Esophagus muscularis mucosa (tissue), 4 donors: Measurements from ENCODE around the gene ABCD4. TPM values are rescaled to one million over a fixed set of nuclear protein-coding genes. Genes with fewer than 3 reads are reported as not detected.

Experiments
- DNase-seq: peaks from one replicate; pipeline ENCODE4 v3.0.0-alpha.2; 2017; ENCODE audit errors: extremely low spot score
- H3K27ac ChIP-seq, 4 donors: fragments of 200-600 bp; sonication (generic); replicated peaks in 1 of 4; 1 replicate in 3 of 4; 2 replicates in 1 of 4; pipeline ENCODE4 v1.5.1; 2016 to 2019; ENCODE audit warnings: mild to moderate bottlenecking in 1 of 4
- H3K27me3 ChIP-seq, 4 donors: fragments of 200-600 bp; sonication (generic); one replicate each; pipeline versions ENCODE4 v1.5.1 to v1.6.0; 2016 to 2019
- H3K36me3 ChIP-seq, 4 donors: fragments of 200-600 bp; sonication (generic); one replicate each; pipeline ENCODE4 v1.5.1; 2016 to 2019
- H3K4me1 ChIP-seq, 4 donors: fragments of 200-600 bp; sonication (generic); one replicate each; pipeline ENCODE4 v1.5.1; 2016 to 2019
- H3K4me3 ChIP-seq, 4 donors: fragments of 200-600 bp; sonication (generic); 1 replicate in 2 of 4; 2 replicates in 2 of 4; pipeline ENCODE4 v1.5.1; 2016 to 2019; ENCODE audit warnings: mild to moderate bottlenecking in 4 of 4, moderate library complexity in 1 of 4
- H3K9me3 ChIP-seq, 4 donors: fragments of 200-600 bp; sonication (generic); 1 replicate in 3 of 4; 2 replicates in 1 of 4; pipeline ENCODE4 v1.5.1; 2016 to 2019
- CTCF ChIP-seq, 3 experiments: fragments of 200-600 bp in 2 of 3; fragments of 450-650 bp in 1 of 3; sonication (generic) in 2 of 3; IDR thresholded peaks; one replicate each; pipeline ENCODE4 v1.5.1; 2017 to 2019; ENCODE audit warnings: antibody characterized with exemption in 3 of 3, mild to moderate bottlenecking in 2 of 3, moderate library complexity in 1 of 3
- EP300 ChIP-seq: sonication (generic); formaldehyde crosslinking; IDR thresholded peaks from one replicate; pipeline ENCODE4 v1.6.1; 2017; ENCODE audit warnings: antibody characterized with exemption
- POLR2A ChIP-seq: fragments of 450-650 bp; IDR thresholded peaks from one replicate; pipeline ENCODE4 v1.6.1; 2017; ENCODE audit warnings: antibody characterized with exemption, moderate library complexity, mild to moderate bottlenecking, low read depth
- POLR2AphosphoS5 ChIP-seq, 2 donors: sonication (generic); formaldehyde crosslinking; IDR thresholded peaks; one replicate each; pipeline ENCODE4 v1.6.1; 2017; ENCODE audit warnings: antibody characterized with exemption in 2 of 2
- WGBS: methylation state at CpG from one replicate; pipeline ENCODE4 v1.1.5; 2018; 5-methylcytosine and 5-hydroxymethylcytosine counted together
- intact Hi-C: fragments of 100-400 bp; cut with DNase I; formaldehyde crosslinking; loops from one replicate; pipeline ENCODE4 v1.15.1; 2023
- total RNA-seq, 4 donors: library from RNA; depleted of rRNA; stranded (reverse); fragments of >200 nt; gene quantifications; one replicate each; pipeline versions ENCODE4 v1.1.0 to v1.2.1, GENCODE V29; 2016

ABCD4 gene
- total RNA-seq, 4 donors from 2014 or later, result 25.5 to 39.5 (median 29.3) TPM

GRCh38 chr14:74309125-74310022, 6.6 kb upstream of the ABCD4 start:
- 76% methylated on average over 8 of the region's 8 CpGs for WGBS
- Histone ChIP-seq H3K27ac (no peak overlapping the region), H3K27me3 (no peaks in the 10 kb centered on the region), H3K4me1 (no peaks in the 10 kb centered on the region), H3K9me3 (no peaks in the 10 kb centered on the region), H3K36me3 (no peaks in the 10 kb centered on the region), H3K4me3 (no peak overlapping the region)
- intact Hi-C loops, result no loop called here
- no peak for DNase-seq
- TF ChIP-seq POLR2A (no peak), EP300 (no peak), POLR2AphosphoS5 (IDR thresholded peaks at IDR 0.05) (no peak), CTCF (IDR thresholded peaks at IDR 0.05) (no peak)

- H3K36me3 ChIP-seq, result no peaks in the 10 kb centered on the region
- no peak for DNase-seq
- H3K4me3 ChIP-seq, result no peak overlapping the region
- TF ChIP-seq POLR2A (no peak), EP300 (no peak), CTCF (IDR thresholded peaks at IDR 0.05) (no peak), POLR2AphosphoS5 (IDR thresholded peaks at IDR 0.05) (no peak)
- H3K27me3 ChIP-seq, result no peaks in the 10 kb centered on the region
- 86% methylated on average over 5 of the region's 5 CpGs for WGBS
- no peak overlapping the region for H3K27ac ChIP-seq
- intact Hi-C loops, result no loop called here
- no peaks in the 10 kb centered on the region for H3K9me3 ChIP-seq
- peaks cover 0 to 2% (median under 1%) of the 10 kb centered on the region in 4 donors for H3K4me1 ChIP-seq
Measured at GRCh38 chr14:74308695-74309094, 6.0 kb upstream of the ABCD4 start.

- intact Hi-C loops, result no loop called here
- no peak for DNase-seq
Measured at GRCh38 chr14:74302152-74302628, 544 bp downstream of the ABCD4 start.

GRCh38 chr14:74301594-74302151, 1.1 kb downstream of the ABCD4 start:
- peaks cover 7 to 31% (median 29%) of the 10 kb centered on the region in 4 donors for H3K36me3 ChIP-seq
- DNase-seq, result no peak
- peak overlapping the region; percentile 83 to 97 (median 91) for H3K4me3 ChIP-seq
- no peaks in the 10 kb centered on the region for H3K9me3 ChIP-seq
- H3K27me3 ChIP-seq, result no peaks in the 10 kb centered on the region
- peaks cover 28 to 42% (median 41%) of the 10 kb centered on the region in 4 donors for H3K4me1 ChIP-seq
- intact Hi-C loops, result no loop called here
- H3K27ac ChIP-seq, result peak overlapping the region; percentile 85 to 91 (median 88)
- 24% methylated on average over 22 of the region's 22 CpGs for WGBS
- TF ChIP-seq POLR2A (no peak), EP300 (no peak), CTCF (IDR thresholded peaks at IDR 0.05) (no peak), POLR2AphosphoS5 (IDR thresholded peaks at IDR 0.05) (no peak)

More at GRCh38 chr14:74302152-74302628, 544 bp downstream of the ABCD4 start:
- 2% methylated on average over 6 of the region's 6 CpGs for WGBS
- Histone ChIP-seq H3K27me3 (no peaks in the 10 kb centered on the region), H3K4me1 (peaks cover 28 to 42% (median 41%) of the 10 kb centered on the region in 4 donors), H3K36me3 (peaks cover 7 to 26% (median 25%) of the 10 kb centered on the region in 4 donors), H3K9me3 (no peaks in the 10 kb centered on the region), H3K4me3 (peak overlapping the region; percentile 83 to 97 (median 91)), H3K27ac (peak overlapping the region; percentile 85 to 91 (median 88))
- TF ChIP-seq EP300, result no peak
- TF ChIP-seq CTCF (IDR thresholded peaks at IDR 0.05), result peak; percentile 39 to 50 (median 44)
